Astrocyte of the cerebellum (primary cell): Measurements from ENCODE around the gene POLR2E.

Source experiments
- DNase-seq: peaks from one replicate; pipeline ENCODE4 v3.0.0-alpha.2; 2011; ENCODE audit warnings: low read depth
- H3K4me3 ChIP-seq: 2 replicates; pipeline ENCODE4 v1.5.1; 2011; ENCODE audit warnings: mild to moderate bottlenecking, low read depth, low read length, moderate library complexity
- in situ Hi-C: cut with HindIII; loops from 2 replicates; pipeline ENCODE4 v1.10.0; 2017; ENCODE audit warnings: low sequenced_read_pairs
- TF ChIP-seq, protein P1 (sequence below): IDR thresholded peaks from 2 replicates; pipeline ENCODE4 v1.5.1; 2012; ENCODE audit warnings: low read length, low read depth, moderate library complexity, mild to moderate bottlenecking; ENCODE audit errors: missing control alignments

Gene POLR2E

DNA sequence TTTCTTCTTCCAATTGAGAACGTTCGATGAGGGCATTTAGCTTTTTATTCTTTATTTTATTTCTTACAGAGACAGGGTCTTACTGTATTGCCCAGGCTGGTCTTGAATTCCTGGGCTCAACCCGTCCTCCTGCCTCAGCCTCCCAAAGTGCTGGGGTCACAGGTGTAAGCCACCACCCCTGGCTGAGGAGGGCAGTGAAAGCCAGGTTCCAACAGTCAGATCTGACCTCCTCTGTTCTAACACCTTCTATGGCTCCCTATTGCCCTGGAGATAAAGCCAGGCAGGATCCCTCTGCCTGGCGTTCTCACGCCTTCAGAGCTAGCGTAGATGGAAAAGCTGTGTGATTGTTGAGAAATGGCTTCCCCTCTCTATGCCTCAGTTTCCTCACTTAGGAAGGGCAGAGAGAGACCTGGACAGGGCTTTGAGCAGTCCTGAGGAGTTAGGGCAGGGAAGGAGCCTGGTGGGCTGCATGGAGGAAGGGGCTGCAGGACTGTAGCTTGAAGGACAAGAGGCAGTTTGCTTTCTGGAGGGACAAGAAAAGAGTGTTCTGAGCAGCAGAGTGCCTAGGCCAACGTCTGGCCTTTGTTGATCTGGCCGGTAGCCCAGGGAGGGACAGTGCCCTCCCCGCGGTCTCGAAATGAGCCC, 22.7 kb downstream of the POLR2E start:
- TF ChIP-seq, protein P1, sequence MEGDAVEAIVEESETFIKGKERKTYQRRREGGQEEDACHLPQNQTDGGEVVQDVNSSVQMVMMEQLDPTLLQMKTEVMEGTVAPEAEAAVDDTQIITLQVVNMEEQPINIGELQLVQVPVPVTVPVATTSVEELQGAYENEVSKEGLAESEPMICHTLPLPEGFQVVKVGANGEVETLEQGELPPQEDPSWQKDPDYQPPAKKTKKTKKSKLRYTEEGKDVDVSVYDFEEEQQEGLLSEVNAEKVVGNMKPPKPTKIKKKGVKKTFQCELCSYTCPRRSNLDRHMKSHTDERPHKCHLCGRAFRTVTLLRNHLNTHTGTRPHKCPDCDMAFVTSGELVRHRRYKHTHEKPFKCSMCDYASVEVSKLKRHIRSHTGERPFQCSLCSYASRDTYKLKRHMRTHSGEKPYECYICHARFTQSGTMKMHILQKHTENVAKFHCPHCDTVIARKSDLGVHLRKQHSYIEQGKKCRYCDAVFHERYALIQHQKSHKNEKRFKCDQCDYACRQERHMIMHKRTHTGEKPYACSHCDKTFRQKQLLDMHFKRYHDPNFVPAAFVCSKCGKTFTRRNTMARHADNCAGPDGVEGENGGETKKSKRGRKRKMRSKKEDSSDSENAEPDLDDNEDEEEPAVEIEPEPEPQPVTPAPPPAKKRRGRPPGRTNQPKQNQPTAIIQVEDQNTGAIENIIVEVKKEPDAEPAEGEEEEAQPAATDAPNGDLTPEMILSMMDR = no peak
- DNase-seq = no peak
- in situ Hi-C loops = no loop called here

DNA sequence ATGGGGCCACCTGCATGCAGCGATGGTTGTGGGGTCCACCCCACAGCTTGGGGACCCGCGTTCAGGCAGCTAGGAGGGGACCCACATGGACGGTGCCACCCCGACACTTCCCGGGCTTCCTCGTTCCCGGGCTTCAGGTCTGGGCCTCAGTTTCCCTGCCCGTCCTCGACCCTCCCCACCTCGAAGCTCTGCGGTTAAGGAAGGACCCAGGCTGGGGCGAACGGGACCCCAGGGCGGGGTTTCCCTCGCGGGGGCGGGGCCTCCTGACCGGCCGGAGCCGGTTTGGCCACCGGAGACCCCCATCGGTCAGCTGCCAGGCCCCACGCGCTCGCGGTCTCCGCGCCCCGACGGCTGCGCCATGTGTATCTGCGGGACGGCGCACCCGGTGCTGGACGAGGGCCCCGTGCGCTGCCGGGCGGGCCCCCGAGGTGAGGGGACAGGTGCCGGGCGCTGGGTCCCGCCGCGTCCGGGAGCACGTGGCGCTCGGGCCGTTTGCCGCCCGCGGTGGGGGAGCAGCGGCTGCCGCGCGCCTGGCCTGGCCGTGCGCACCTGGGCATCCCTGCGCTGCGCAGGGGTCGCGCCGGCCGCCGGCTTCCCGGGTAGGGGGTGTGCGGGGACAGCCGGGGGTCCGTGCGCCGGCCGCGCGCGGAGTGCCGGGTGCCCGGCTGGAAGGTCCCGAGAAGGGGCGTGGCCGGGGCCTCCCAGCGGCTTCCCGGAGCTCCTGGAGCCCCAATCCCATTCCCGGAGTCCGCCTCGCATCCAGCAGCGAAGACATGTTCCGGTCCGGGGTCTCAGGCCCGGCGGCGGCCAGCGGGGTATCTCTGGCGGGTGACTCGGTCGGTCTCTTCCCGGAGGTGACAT, 24.0 kb downstream of the POLR2E start:
- in situ Hi-C loops = no loop called here
- no peak overlapping the region for H3K4me3 ChIP-seq
- no peak for DNase-seq
- TF ChIP-seq, protein P1 = no peak

More for the DNA sequence above, 22.7 kb downstream of the POLR2E start:
- no peak overlapping the region for H3K4me3 ChIP-seq

DNA sequence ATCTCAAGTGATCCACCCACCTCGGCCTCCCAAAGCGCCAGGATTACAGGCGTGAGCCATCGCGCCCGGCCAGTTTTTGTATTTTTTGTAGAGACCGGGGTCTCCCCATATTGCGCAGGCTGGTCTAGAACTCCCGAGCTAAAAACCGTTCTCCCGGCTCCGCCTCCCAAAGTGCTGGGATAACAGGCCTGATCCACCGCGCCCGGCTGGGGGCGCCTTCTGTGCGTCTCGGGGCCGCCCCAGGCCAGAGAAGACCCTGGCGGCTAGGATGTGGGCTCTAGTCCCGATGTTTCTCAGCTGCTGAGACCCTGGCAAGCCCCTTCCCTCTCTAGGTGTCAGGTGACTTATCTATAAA, 24.6 kb downstream of the POLR2E start:
- in situ Hi-C loops = no loop called here
- TF ChIP-seq, protein P1 = no peak
- no peak overlapping the region for H3K4me3 ChIP-seq
- DNase-seq = no peak

DNA sequence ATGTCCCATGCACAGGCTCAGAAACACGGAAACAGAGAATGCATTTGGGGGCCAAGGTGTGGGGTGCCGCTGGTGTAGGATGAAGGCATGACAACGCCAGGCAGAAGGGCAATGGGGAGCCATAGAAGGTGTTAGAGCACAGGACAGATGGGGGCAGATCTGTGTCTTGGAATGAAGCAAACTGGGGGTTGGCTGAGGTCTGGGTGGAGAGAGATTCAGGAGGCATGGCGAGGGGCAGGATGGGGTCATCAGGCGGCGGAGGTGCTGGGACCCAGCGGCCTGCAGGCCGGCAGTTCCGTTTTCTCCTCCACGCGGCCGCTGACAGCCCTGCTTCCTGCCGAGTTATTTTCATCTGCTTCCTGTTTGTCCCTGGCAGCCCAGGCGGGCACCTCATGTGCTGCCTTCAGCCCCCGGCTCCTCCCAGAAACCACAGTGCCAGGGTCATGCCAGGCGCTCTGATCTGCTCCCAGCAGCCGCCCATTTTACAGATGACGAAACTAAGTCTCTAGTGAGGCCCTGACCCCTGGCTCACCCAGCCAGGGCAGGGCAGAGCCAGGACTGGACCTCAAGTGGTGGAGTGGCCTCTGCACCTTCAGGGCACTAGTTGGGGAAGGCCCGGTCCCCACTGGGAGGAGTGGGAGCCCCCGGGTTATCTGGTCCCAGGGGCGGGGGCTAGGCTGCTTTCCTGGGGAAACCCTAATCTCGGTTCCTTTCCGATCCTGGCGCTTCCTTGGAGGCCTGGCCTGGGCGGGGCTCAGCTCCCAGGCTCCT, 26.0 kb downstream of the POLR2E start:
- TF ChIP-seq, protein P1 = no peak
- in situ Hi-C loops = no loop called here
- H3K4me3 ChIP-seq = no peak overlapping the region
- no peak for DNase-seq

DNA sequence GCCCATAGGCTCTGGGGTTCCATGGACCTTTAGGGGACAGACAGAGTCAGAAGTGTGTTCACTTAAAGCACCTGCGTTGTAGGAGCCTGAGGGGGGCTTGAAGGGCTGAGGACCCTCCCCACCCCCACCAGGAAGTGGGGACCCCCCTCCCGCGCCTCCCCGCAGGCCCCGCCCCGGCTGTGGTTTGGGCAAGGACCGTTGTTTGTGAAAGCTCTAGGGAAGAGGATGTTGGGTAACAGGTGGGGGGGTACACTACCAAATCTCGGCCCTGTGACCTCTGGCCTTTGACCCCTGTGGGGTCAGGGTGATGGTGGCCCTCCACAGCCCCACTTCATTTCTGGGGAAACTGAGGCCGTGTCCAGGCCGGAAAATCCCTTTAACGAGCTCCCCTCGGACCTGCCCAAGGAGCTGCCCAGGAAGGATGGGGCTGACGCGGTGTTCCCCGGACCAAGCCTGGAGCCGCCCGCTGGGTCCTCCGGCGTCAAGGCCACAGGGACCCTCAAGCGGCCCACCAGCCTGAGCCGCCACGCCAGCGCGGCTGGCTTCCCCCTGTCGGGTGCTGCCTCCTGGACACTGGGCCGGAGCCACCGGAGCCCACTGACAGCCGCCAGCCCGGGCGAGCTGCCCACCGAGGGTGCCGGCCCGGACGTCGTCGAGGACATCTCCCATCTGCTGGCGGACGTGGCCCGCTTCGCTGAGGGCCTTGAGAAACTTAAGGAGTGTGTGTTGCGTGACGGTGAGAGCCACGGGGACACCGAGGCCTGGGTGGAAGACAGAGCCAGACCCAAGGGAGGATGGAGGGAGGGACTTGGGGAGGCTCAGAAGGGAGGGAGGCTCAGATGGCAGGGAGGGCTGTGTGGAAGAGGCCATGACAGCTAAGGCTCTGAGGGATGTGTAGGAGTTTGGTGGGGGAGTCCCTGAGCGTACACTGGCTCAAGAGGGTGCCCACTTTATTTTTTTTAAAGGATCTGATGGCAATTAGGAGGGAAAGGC, 26.9 kb downstream of the POLR2E start:
- no peak for DNase-seq
- in situ Hi-C loops = no loop called here
- H3K4me3 ChIP-seq = no peak overlapping the region
- TF ChIP-seq, protein P1 = no peak
